A673 (cell line): Measurements from ENCODE around the gene GTF2H1. TPM values are rescaled to one million over a fixed set of nuclear protein-coding genes. Genes with fewer than 3 reads are reported as not detected.

Source experiments
- BruUV-seq: library from RNA; stranded (reverse); fragments of 400-500 nt; replicated peaks from 2 replicates; lab custom pipeline; 2021; lab: Mats Ljungman, UMichigan
- CTCF ChIA-PET: fragments of 300-600 bp; sonication (Branson Sonifier 250); formaldehyde crosslinking; loops from one replicate; lab custom pipeline; 2022; ENCODE audit warnings: antibody characterized with exemption; lab: Charles Lee
- POLR2A ChIA-PET: fragments of 300-600 bp; sonication (Branson Sonifier 250); formaldehyde crosslinking; loops from one replicate; lab custom pipeline; 2022; ENCODE audit warnings: antibody characterized with exemption; ENCODE audit not compliant: low non-redundant PET; lab: Charles Lee
- DNase-seq: peaks from one replicate; pipeline ENCODE4 v3.0.0-alpha.2; 2015; ENCODE audit warnings: low spot score
- H3K27ac ChIP-seq: fragments of 200-600 bp; sonication (generic); 2 replicates; pipeline ENCODE4 v1.5.1; 2016; ENCODE audit warnings: mixed run types, low read depth, mild to moderate bottlenecking, mixed read lengths, antibody characterized with exemption, low read length; ENCODE audit not compliant: poor library complexity, severe bottlenecking
- H3K27me3 ChIP-seq: fragments of 200-600 bp; sonication (generic); replicated peaks from 2 replicates; pipeline ENCODE4 v1.6.1; 2017; ENCODE audit warnings: mixed run types, low read depth, mild to moderate bottlenecking, mixed read lengths, antibody characterized with exemption, low read length; ENCODE audit not compliant: insufficient read depth, poor library complexity
- H3K36me3 ChIP-seq: fragments of 200-600 bp; sonication (generic); 2 replicates; pipeline ENCODE4 v1.6.1; 2016; ENCODE audit warnings: mixed run types, mild to moderate bottlenecking, mixed read lengths, antibody characterized with exemption, low read length; ENCODE audit not compliant: insufficient read depth, poor library complexity, severe bottlenecking
- H3K4me1 ChIP-seq: fragments of 200-600 bp; sonication (generic); 2 replicates; pipeline ENCODE4 v1.6.1; 2017; ENCODE audit warnings: mixed run types, mild to moderate bottlenecking, mixed read lengths, antibody characterized with exemption, low read length; ENCODE audit not compliant: insufficient read depth, poor library complexity, severe bottlenecking
- H3K4me3 ChIP-seq: fragments of 200-600 bp; sonication (generic); 2 replicates; pipeline ENCODE4 v1.5.1; 2016; ENCODE audit warnings: low read depth, mixed run types, mild to moderate bottlenecking, mixed read lengths, low read length; ENCODE audit not compliant: poor library complexity, severe bottlenecking
- H3K9me3 ChIP-seq: fragments of 200-600 bp; sonication (generic); 2 replicates; pipeline ENCODE4 v1.6.1; 2016; ENCODE audit warnings: mixed run types, low read depth, mild to moderate bottlenecking, mixed read lengths, antibody characterized with exemption, low read length; ENCODE audit not compliant: poor library complexity, severe bottlenecking
- EZH2 ChIP-seq: fragments of 200-600 bp; sonication (generic); IDR thresholded peaks from 2 replicates; pipeline ENCODE4 v1.6.1; 2017; ENCODE audit warnings: borderline replicate concordance, low read depth, mild to moderate bottlenecking, mixed read lengths, antibody characterized with exemption, low read length; ENCODE audit not compliant: poor library complexity, severe bottlenecking
- intact Hi-C: fragments of 100-400 bp; cut with micrococcal nuclease; formaldehyde crosslinking; loops from one replicate; pipeline ENCODE4 v1.10.0; 2022; ENCODE audit not compliant: unreplicated experiment
- total RNA-seq: library from RNA; stranded (reverse); gene quantifications from 2 replicates; pipeline ENCODE4 v1.2.3, GENCODE V29; 2021
- TF ChIP-seq, protein P1 (sequence below): fragments of 300-800, 200-600 bp; sonication (generic); conservative IDR thresholded peaks from 2 replicates; pipeline ENCODE4 v1.5.1; 2017; ENCODE audit warnings: low read depth, mild to moderate bottlenecking, antibody characterized with exemption, low read length, moderate library complexity, mixed read lengths

GTF2H1 gene
- total RNA-seq, 1 experiment from 2014 or later: 56.2 TPM

DNA sequence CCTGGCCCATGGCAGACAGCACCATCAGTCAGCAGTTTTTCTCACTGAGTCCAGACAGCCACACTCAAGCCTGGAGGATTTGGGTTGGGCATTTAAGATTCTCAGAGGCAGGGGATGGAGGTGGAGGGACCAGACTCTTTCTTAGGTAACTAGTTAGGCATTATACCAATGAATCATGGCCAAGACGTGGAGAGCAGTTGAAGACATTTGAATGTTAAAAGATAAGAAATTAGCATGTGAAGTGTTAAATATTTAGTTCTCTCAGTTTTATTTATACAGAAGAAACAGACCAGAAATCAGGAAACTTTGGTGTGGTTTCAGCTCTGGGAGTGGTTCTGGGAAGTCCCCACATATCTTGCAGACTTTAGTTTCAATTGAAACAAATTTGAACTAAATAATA lies 9.9 kb downstream of the GTF2H1 start:
- H3K4me1 ChIP-seq: peaks cover 11% of the 10 kb centered on the region
- ChIA-PET CTCF (no interaction called here), POLR2A (no interaction called here)
- no TSS peak for BruUV-seq
- no peaks in the 10 kb centered on the region for H3K27me3 ChIP-seq
- no peak for DNase-seq
- TF ChIP-seq EZH2: no peak
- TF ChIP-seq, protein P1, sequence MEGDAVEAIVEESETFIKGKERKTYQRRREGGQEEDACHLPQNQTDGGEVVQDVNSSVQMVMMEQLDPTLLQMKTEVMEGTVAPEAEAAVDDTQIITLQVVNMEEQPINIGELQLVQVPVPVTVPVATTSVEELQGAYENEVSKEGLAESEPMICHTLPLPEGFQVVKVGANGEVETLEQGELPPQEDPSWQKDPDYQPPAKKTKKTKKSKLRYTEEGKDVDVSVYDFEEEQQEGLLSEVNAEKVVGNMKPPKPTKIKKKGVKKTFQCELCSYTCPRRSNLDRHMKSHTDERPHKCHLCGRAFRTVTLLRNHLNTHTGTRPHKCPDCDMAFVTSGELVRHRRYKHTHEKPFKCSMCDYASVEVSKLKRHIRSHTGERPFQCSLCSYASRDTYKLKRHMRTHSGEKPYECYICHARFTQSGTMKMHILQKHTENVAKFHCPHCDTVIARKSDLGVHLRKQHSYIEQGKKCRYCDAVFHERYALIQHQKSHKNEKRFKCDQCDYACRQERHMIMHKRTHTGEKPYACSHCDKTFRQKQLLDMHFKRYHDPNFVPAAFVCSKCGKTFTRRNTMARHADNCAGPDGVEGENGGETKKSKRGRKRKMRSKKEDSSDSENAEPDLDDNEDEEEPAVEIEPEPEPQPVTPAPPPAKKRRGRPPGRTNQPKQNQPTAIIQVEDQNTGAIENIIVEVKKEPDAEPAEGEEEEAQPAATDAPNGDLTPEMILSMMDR: no peak
- H3K9me3 ChIP-seq: no peaks in the 10 kb centered on the region
- peaks cover 48% of the 10 kb centered on the region for H3K36me3 ChIP-seq
- H3K27ac ChIP-seq: no peak overlapping the region
- intact Hi-C loops: no loop called here
- no peak overlapping the region for H3K4me3 ChIP-seq

- Histone ChIP-seq H3K27ac (no peak overlapping the region), H3K4me3 (no peak overlapping the region), H3K27me3 (no peaks in the 10 kb centered on the region), H3K4me1 (peaks cover 11% of the 10 kb centered on the region), H3K36me3 (peaks cover 51% of the 10 kb centered on the region), H3K9me3 (no peaks in the 10 kb centered on the region)
- no TSS peak for BruUV-seq
- intact Hi-C loops: no loop called here
- ChIA-PET POLR2A (no interaction called here), CTCF (no interaction called here)
- TF ChIP-seq, protein P1: no peak
- TF ChIP-seq EZH2: no peak
- DNase-seq: no peak
These were observed 10.5 kb downstream of the GTF2H1 start for GRCh38 chr11:18332891-18333290.

DNA sequence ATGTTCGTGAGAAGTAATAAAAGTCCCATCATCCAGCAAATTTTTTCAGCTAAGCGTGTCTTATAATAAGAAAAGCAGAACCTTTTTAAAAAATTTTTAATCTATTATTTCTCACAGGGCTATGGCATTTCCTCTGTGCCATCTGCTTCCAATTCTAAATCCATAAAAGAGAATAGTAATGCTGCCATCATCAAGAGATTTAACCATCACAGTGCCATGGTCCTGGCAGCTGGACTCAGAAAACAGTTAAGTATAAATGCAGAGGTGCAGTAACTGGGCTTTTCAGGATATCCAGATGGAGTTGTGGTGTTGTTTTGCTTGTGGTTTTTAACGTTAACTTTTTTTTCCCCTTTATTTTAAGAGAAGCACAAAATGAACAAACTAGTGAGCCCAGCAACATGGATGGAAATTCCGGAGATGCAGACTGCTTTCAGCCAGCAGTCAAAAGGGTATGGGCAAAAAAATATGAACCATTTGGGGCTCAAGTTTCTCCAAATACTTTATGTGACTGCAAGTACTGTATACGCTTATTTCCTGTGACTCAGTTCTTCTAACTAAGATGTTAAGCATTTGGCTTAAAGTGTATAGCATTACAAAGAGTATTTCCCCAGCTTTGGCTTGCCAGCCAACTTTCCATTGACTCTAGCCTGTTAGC lies 25.2 kb downstream of the GTF2H1 start:
- peak; percentile 71 for DNase-seq
- ChIA-PET POLR2A (interaction anchor here (0.6 kb wide), 2 partner anchors 57 to 830 kb away, joined by 3 read pairs; no protein-coding TSS in a partner anchor), CTCF (no interaction called here)
- H3K4me3 ChIP-seq: no peak overlapping the region
- peak overlapping the region; percentile 90 for H3K27ac ChIP-seq
- peaks cover 21% of the 10 kb centered on the region for H3K36me3 ChIP-seq
- no peaks in the 10 kb centered on the region for H3K9me3 ChIP-seq
- BruUV-seq: TSS peak; percentile 48
- TF ChIP-seq EZH2: no peak
- TF ChIP-seq, protein P1: no peak
- intact Hi-C loops: no loop called here
- H3K4me1 ChIP-seq: peaks cover 23% of the 10 kb centered on the region
- H3K27me3 ChIP-seq: no peaks in the 10 kb centered on the region
